ENCODE measurements around the gene ABCA4. TPM values are rescaled to one million over a fixed set of nuclear protein-coding genes. Genes with fewer than 3 reads are reported as not detected.

Gene ABCA4
- total and polyA plus RNA-seq, 8 donors = 0.08 to 1.2 (median 0.37) TPM; not detected in 5

GRCh38 chr1:94103608-94104007 is 17.3 kb downstream of the ABCA4 start:
- intact Hi-C loops (cut with DNase I; ENCODE audit: low total_unique reads) = no loop called here
- TF ChIP-seq CTCF (IDR thresholded peaks at IDR 0.05) = no peak
- no peak for TF ChIP-seq EP300 (IDR thresholded peaks at IDR 0.05)
- TF ChIP-seq POLR2A (IDR thresholded peaks at IDR 0.05) = no peak
- no peak for TF ChIP-seq POLR2AphosphoS5 (IDR thresholded peaks at IDR 0.05)
- WGBS, 5 donors = 84 to 95% (median 91%) methylated on average over 4 of the region's 4 CpGs

GRCh38 chr1:94101613-94102525 is 19.1 kb downstream of the ABCA4 start:
- peaks cover 0 to 11% (median 4%) of the 10 kb centered on the region in 4 donors for H3K4me1 ChIP-seq
- H3K36me3 ChIP-seq = no peaks in the 10 kb centered on the region
- intact Hi-C loops (cut with DNase I; ENCODE audit: low total_unique reads) = no loop called here
- WGBS, 5 donors = 77 to 84% (median 81%) methylated on average over 15 of the region's 15 CpGs
- TF ChIP-seq POLR2AphosphoS5 (IDR thresholded peaks at IDR 0.05) = no peak
- no peak for TF ChIP-seq EP300 (IDR thresholded peaks at IDR 0.05)
- no peak for TF ChIP-seq CTCF (IDR thresholded peaks at IDR 0.05)
- TF ChIP-seq POLR2A (IDR thresholded peaks at IDR 0.05) = no peak
- peaks cover 0 to 43% (median 0%) of the 10 kb centered on the region in 3 donors for H3K27me3 ChIP-seq
- H3K4me3 ChIP-seq = no peak overlapping the region
- no peak overlapping the region for H3K27ac ChIP-seq
- no peaks in the 10 kb centered on the region for H3K9me3 ChIP-seq
- no peak for DNase-seq

More at GRCh38 chr1:94103608-94104007, 17.3 kb downstream of the ABCA4 start:
- Histone ChIP-seq H3K27me3 (peaks cover 0 to 51% (median 0%) of the 10 kb centered on the region in 3 donors), H3K4me1 (peaks cover 0 to 8% (median 0%) of the 10 kb centered on the region in 4 donors), H3K9me3 (no peaks in the 10 kb centered on the region), H3K4me3 (no peak overlapping the region), H3K27ac (no peak overlapping the region), H3K36me3 (no peaks in the 10 kb centered on the region)
- DNase-seq = no peak

- Histone ChIP-seq H3K36me3 (no peaks in the 10 kb centered on the region), H3K4me3 (no peak overlapping the region), H3K9me3 (no peaks in the 10 kb centered on the region), H3K27me3 (peaks cover 0 to 40% (median 0%) of the 10 kb centered on the region in 3 donors), H3K4me1 (peaks cover 4 to 19% (median 11%) of the 10 kb centered on the region in 4 donors), H3K27ac (no peak overlapping the region)
- DNase-seq = no peak
- WGBS, 5 donors = 71 to 81% (median 73%) methylated on average over 16 to 19 of the region's 19 CpGs
- intact Hi-C loops (cut with DNase I; ENCODE audit: low total_unique reads) = no loop called here
- TF ChIP-seq CTCF (IDR thresholded peaks at IDR 0.05) = no peak
- TF ChIP-seq EP300 (IDR thresholded peaks at IDR 0.05) = no peak
- no peak for TF ChIP-seq POLR2A (IDR thresholded peaks at IDR 0.05)
These were observed 19.9 kb downstream of the ABCA4 start for GRCh38 chr1:94100785-94101612.

- Histone ChIP-seq H3K36me3 (no peaks in the 10 kb centered on the region), H3K27ac (no peak overlapping the region), H3K4me3 (no peak overlapping the region), H3K27me3 (peaks cover 0 to 34% (median 0%) of the 10 kb centered on the region in 3 donors), H3K9me3 (no peaks in the 10 kb centered on the region), H3K4me1 (peaks cover 4 to 23% (median 14%) of the 10 kb centered on the region in 4 donors)
- intact Hi-C loops (cut with DNase I; ENCODE audit: low total_unique reads) = no loop called here
- WGBS, 5 donors = 77 to 95% (median 92%) methylated on average over 5 of the region's 5 CpGs
- no peak for DNase-seq
- no peak for TF ChIP-seq EP300 (IDR thresholded peaks at IDR 0.05)
- no peak for TF ChIP-seq POLR2AphosphoS5 (IDR thresholded peaks at IDR 0.05)
- TF ChIP-seq CTCF (IDR thresholded peaks at IDR 0.05) = no peak
- TF ChIP-seq POLR2A (IDR thresholded peaks at IDR 0.05) = no peak
These were observed 20.7 kb downstream of the ABCA4 start for GRCh38 chr1:94100129-94100784.

All from stomach (tissue), 9 donors.